Endothelial cell of hepatic sinusoid (primary cell): ENCODE measurements around the gene GRID1.

Experiments used
- in situ Hi-C: cut with HindIII; loops from 2 replicates; pipeline ENCODE4 v1.10.0; 2017; ENCODE audit warnings: low sequenced_read_pairs

The GRID1 gene

GRCh38 chr10:85791818-85792532, 574.6 kb downstream of the GRID1 start:
- in situ Hi-C loops, result no loop called here

GRCh38 chr10:85789982-85790789, 576.4 kb downstream of the GRID1 start:
- in situ Hi-C loops, result no loop called here

GRCh38 chr10:85789125-85789524, 577.5 kb downstream of the GRID1 start:
- in situ Hi-C loops, result no loop called here

- in situ Hi-C loops, result no loop called here
These were observed 578.0 kb downstream of the GRID1 start for GRCh38 chr10:85788570-85788969.

- in situ Hi-C loops, result no loop called here
These were observed 578.7 kb downstream of the GRID1 start for GRCh38 chr10:85787881-85788280.

- in situ Hi-C loops, result no loop called here
These were observed 579.2 kb downstream of the GRID1 start for GRCh38 chr10:85787393-85787792.

GRCh38 chr10:85786401-85786899, 580.1 kb downstream of the GRID1 start:
- in situ Hi-C loops, result no loop called here

GRCh38 chr10:85784792-85785191, 581.8 kb downstream of the GRID1 start:
- in situ Hi-C loops, result no loop called here

- in situ Hi-C loops, result no loop called here
These were observed 585.2 kb downstream of the GRID1 start for GRCh38 chr10:85781404-85781803.

- in situ Hi-C loops, result loop anchor here (5.0 kb wide), 1 partner anchor 59 kb away; no protein-coding TSS in a partner anchor
These were observed 588.5 kb downstream of the GRID1 start for GRCh38 chr10:85778074-85778473.

- in situ Hi-C loops, result no loop called here
These were observed 598.7 kb downstream of the GRID1 start for GRCh38 chr10:85767891-85768290.

GRCh38 chr10:85764108-85764507, 602.5 kb downstream of the GRID1 start:
- in situ Hi-C loops, result no loop called here

- in situ Hi-C loops, result no loop called here
These were observed 604.6 kb downstream of the GRID1 start for GRCh38 chr10:85761906-85762445.

- in situ Hi-C loops, result no loop called here
These were observed 624.8 kb downstream of the GRID1 start for GRCh38 chr10:85741626-85742300.

- in situ Hi-C loops, result no loop called here
These were observed 630.6 kb downstream of the GRID1 start for GRCh38 chr10:85735997-85736396.

GRCh38 chr10:85734791-85735190, 631.8 kb downstream of the GRID1 start:
- in situ Hi-C loops, result no loop called here

- in situ Hi-C loops, result no loop called here
These were observed 642.4 kb downstream of the GRID1 start for GRCh38 chr10:85724215-85724614.

GRCh38 chr10:85720931-85721590, 645.5 kb downstream of the GRID1 start:
- in situ Hi-C loops, result no loop called here

- in situ Hi-C loops, result no loop called here
These were observed 647.2 kb downstream of the GRID1 start for GRCh38 chr10:85719408-85719807.

- in situ Hi-C loops, result no loop called here
These were observed 652.7 kb downstream of the GRID1 start for GRCh38 chr10:85713885-85714284.

GRCh38 chr10:85702768-85703167, 663.8 kb downstream of the GRID1 start:
- in situ Hi-C loops, result no loop called here
